ENCODE data around the gene PSMG4.

The PSMG4 gene

GRCh38 chr6:3214898-3215297 lies 43.8 kb upstream of the PSMG4 start:
- CTCF ChIA-PET: interaction anchor here (0.6 kb wide), 1 partner anchor 15 kb away, joined by 3 read pairs; no protein-coding TSS in a partner anchor
- DNase-seq (ENCODE audit: extremely low spot score): no peak
- POLR2A ChIA-PET: no interaction called here
- no peak for TF ChIP-seq ARNT (IDR thresholded peaks at IDR 0.05)
- TF ChIP-seq, protein P1, sequence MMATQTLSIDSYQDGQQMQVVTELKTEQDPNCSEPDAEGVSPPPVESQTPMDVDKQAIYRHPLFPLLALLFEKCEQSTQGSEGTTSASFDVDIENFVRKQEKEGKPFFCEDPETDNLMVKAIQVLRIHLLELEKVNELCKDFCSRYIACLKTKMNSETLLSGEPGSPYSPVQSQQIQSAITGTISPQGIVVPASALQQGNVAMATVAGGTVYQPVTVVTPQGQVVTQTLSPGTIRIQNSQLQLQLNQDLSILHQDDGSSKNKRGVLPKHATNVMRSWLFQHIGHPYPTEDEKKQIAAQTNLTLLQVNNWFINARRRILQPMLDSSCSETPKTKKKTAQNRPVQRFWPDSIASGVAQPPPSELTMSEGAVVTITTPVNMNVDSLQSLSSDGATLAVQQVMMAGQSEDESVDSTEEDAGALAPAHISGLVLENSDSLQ (IDR thresholded peaks at IDR 0.05): no peak
- TF ChIP-seq L3MBTL2 (conservative IDR thresholded peaks at IDR 0.05): no peak
- no peak for TF ChIP-seq CTBP1 (IDR thresholded peaks at IDR 0.05; ENCODE audit: borderline replicate concordance)
- TF ChIP-seq NFRKB (IDR thresholded peaks at IDR 0.05): no peak
- no peak for TF ChIP-seq TARDBP (IDR thresholded peaks at IDR 0.05)
- no peak for TF ChIP-seq BHLHE40 (IDR thresholded peaks at IDR 0.05; ENCODE audit: borderline replicate concordance)
- TF ChIP-seq ZNF384 (IDR thresholded peaks at IDR 0.05): no peak
- no peak for TF ChIP-seq FOXM1 (IDR thresholded peaks at IDR 0.05; ENCODE audit: borderline replicate concordance)
- no peak for TF ChIP-seq FOXA1 (IDR thresholded peaks at IDR 0.05)
- no peak for TF ChIP-seq SUZ12 (IDR thresholded peaks at IDR 0.05)
- TF ChIP-seq SP1 (IDR thresholded peaks at IDR 0.05): no peak
- TF ChIP-seq LEF1 (IDR thresholded peaks at IDR 0.05; ENCODE audit: borderline replicate concordance): no peak
- TF ChIP-seq ELF4 (IDR thresholded peaks at IDR 0.05): no peak
- no peak for TF ChIP-seq HDGF (IDR thresholded peaks at IDR 0.05; ENCODE audit: borderline replicate concordance)
- TF ChIP-seq FOXK2 (IDR thresholded peaks at IDR 0.05): no peak

- POLR2A ChIA-PET: interaction anchor here (1.5 kb wide), 1 partner anchor 9 kb away, joined by 3 read pairs; no protein-coding TSS in a partner anchor
- TF ChIP-seq ARNT (IDR thresholded peaks at IDR 0.05) (no peak), FOXA1 (IDR thresholded peaks at IDR 0.05) (no peak), L3MBTL2 (conservative IDR thresholded peaks at IDR 0.05) (no peak)
- CTCF ChIA-PET: interaction anchor here (0.8 kb wide), 1 partner anchor 9 kb away, joined by 3 read pairs; no protein-coding TSS in a partner anchor
- no peak for DNase-seq (ENCODE audit: extremely low spot score)
Measured at GRCh38 chr6:3217286-3217685, 41.5 kb upstream of the PSMG4 start.

DNA sequence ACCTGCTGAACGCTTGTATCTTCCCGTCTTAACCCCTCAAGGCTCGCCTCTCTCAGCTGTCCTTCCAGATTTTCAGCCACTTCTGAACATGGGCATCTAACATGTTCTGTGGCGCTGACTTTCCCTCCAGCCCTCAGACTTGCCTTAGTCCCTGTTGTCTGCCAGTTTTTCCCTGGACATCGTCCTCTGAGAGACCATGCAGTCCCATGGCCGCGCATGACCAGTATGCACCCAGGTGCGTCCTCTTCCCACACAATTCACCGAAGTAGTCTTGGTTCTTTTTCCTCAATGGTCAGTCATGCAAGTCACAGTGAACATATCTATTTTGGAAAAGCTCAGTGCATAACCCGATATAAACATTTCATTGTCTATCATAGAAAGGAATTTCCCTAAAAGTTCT lies 40.5 kb upstream of the PSMG4 start:
- TF ChIP-seq, protein P1 (IDR thresholded peaks at IDR 0.05): no peak
- TF ChIP-seq ELF4 (IDR thresholded peaks at IDR 0.05): no peak
- no peak for TF ChIP-seq FOXK2 (IDR thresholded peaks at IDR 0.05)
- no peak for TF ChIP-seq NFRKB (IDR thresholded peaks at IDR 0.05)
- no peak for TF ChIP-seq TARDBP (IDR thresholded peaks at IDR 0.05)
- no peak for TF ChIP-seq LEF1 (IDR thresholded peaks at IDR 0.05; ENCODE audit: borderline replicate concordance)
- no peak for TF ChIP-seq SP1 (IDR thresholded peaks at IDR 0.05)
- TF ChIP-seq FOXM1 (IDR thresholded peaks at IDR 0.05; ENCODE audit: borderline replicate concordance): no peak
- no peak for TF ChIP-seq FOXA1 (IDR thresholded peaks at IDR 0.05)
- no peak for DNase-seq (ENCODE audit: extremely low spot score)
- ChIA-PET CTCF (interaction anchor here (0.8 kb wide), 1 partner anchor 10 kb away, joined by 3 read pairs; no protein-coding TSS in a partner anchor), POLR2A (interaction anchor here (1.5 to 1.7 kb wide), 2 partner anchors 8 to 12 kb away, joined by 3 to 4 read pairs; no protein-coding TSS in a partner anchor)

DNA sequence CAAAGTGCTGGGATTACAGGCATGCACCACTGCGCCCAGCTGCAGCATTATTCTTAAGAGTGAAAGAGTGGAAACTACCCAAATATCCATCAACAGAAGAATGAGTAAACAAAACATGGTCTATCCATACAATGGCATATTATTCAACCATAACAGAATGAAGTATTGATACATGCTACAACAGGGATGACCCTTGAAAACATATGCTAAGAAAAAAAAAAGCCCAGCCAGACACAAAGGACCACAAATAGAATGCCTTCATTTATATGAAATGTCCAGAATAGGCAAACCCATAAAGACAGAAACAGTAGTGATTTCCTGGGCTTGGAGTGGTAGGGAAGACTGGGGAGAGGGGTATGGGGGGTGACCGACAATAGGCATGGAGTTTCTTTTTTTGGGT lies 38.4 kb upstream of the PSMG4 start:
- POLR2A ChIA-PET: no interaction called here

DNA sequence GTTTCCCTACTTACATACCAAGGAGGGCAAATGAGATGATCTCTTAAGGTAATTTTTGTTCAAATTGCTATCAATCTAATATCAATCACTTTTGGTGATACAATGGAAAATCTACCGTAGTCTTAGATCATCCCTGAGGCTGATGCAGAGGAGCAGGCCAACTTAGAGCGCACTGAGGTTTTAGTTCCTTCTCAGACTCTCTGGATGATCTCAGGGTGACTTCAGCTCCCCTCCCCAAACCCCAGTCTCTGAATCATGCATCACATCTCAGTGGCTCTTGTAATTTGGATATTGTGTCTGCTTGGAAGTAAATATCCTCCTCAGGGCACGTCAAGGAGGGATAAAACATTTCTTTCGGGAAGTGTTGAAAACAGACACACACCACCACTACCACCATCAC lies 37.2 kb upstream of the PSMG4 start:
- no peak for TF ChIP-seq FOXK2 (IDR thresholded peaks at IDR 0.05)
- no peak for TF ChIP-seq TARDBP (IDR thresholded peaks at IDR 0.05)
- no peak for TF ChIP-seq SP1 (IDR thresholded peaks at IDR 0.05)
- TF ChIP-seq CTBP1 (IDR thresholded peaks at IDR 0.05; ENCODE audit: borderline replicate concordance): no peak
- TF ChIP-seq BHLHE40 (IDR thresholded peaks at IDR 0.05; ENCODE audit: borderline replicate concordance): no peak
- no peak for TF ChIP-seq HDGF (IDR thresholded peaks at IDR 0.05; ENCODE audit: borderline replicate concordance)
- TF ChIP-seq L3MBTL2 (conservative IDR thresholded peaks at IDR 0.05): no peak
- TF ChIP-seq ELF4 (IDR thresholded peaks at IDR 0.05): no peak
- no peak for TF ChIP-seq NFRKB (IDR thresholded peaks at IDR 0.05)
- TF ChIP-seq SUZ12 (IDR thresholded peaks at IDR 0.05): no peak
- no peak for TF ChIP-seq LEF1 (IDR thresholded peaks at IDR 0.05; ENCODE audit: borderline replicate concordance)
- no peak for TF ChIP-seq FOXM1 (IDR thresholded peaks at IDR 0.05; ENCODE audit: borderline replicate concordance)
- no peak for TF ChIP-seq FOXA1 (IDR thresholded peaks at IDR 0.05)
- no peak for TF ChIP-seq ARNT (IDR thresholded peaks at IDR 0.05)
- TF ChIP-seq, protein P1 (IDR thresholded peaks at IDR 0.05): no peak
- no peak for TF ChIP-seq ZNF384 (IDR thresholded peaks at IDR 0.05)
- no peak for DNase-seq (ENCODE audit: extremely low spot score)
- ChIA-PET CTCF (no interaction called here), POLR2A (no interaction called here)

More for the DNA sequence above, 38.4 kb upstream of the PSMG4 start:
- TF ChIP-seq LEF1 (IDR thresholded peaks at IDR 0.05; ENCODE audit: borderline replicate concordance) (no peak), TARDBP (IDR thresholded peaks at IDR 0.05) (no peak)
- no peak for DNase-seq (ENCODE audit: extremely low spot score)
- CTCF ChIA-PET: no interaction called here

DNA sequence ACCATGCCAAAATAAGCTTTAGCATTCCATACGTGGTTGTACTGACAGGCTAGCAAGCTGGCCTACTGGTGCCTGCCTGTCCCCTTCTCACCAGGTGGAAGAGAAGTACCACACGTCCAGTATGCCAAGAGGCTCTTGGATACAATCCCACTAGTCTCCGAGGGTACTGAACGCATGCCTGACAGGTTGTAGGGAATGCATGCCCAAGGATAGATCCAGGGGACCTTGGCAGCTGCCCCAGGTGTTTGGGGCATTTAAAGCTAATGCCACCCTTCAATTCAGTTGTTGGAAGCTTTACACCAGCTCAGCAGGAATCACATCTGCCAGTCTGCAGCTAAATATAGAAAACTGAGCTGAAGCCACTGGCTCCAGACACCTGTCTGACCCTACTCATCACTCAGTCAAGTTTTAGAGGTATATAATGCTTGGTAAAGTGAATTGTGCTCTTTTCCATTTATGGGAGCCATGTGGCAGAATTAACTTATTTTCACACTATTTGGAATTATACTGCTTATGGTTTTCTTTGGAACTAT lies 36.2 kb upstream of the PSMG4 start:
- ChIA-PET POLR2A (interaction anchor here (1.2 kb wide), 1 partner anchor 8 kb away, joined by 3 read pairs; no protein-coding TSS in a partner anchor), CTCF (no interaction called here)
- TF ChIP-seq SUZ12 (IDR thresholded peaks at IDR 0.05) (no peak), ELF4 (IDR thresholded peaks at IDR 0.05) (no peak), CTBP1 (IDR thresholded peaks at IDR 0.05; ENCODE audit: borderline replicate concordance) (no peak), L3MBTL2 (conservative IDR thresholded peaks at IDR 0.05) (no peak), LEF1 (IDR thresholded peaks at IDR 0.05; ENCODE audit: borderline replicate concordance) (no peak), SP1 (IDR thresholded peaks at IDR 0.05) (no peak), FOXM1 (IDR thresholded peaks at IDR 0.05; ENCODE audit: borderline replicate concordance) (no peak)
- DNase-seq (ENCODE audit: extremely low spot score): no peak
